ACC112 (cell line): ENCODE results near the gene TTLL10.
"Not testable (repeated sequence)": the region's sequence is repeated elsewhere in the genome, so short reads cannot be mapped to it uniquely, and the experiment has no call there.

Experiments used
- H2AFZ ChIP-seq: fragments of 200-600 bp; sonication (generic); one replicate; pipeline ENCODE4 v1.6.0; 2017; ENCODE audit warnings: antibody characterized with exemption, low read length; ENCODE audit not compliant: unreplicated experiment
- H3K27ac ChIP-seq: fragments of 200-600 bp; sonication (generic); 2 replicates; pipeline ENCODE4 v1.5.1; 2014; ENCODE audit warnings: low read depth, mild to moderate bottlenecking, antibody characterized with exemption, low read length, moderate library complexity
- H3K27me3 ChIP-seq: fragments of 200-600 bp; sonication (generic); 2 replicates; pipeline ENCODE4 v1.6.1; 2014; ENCODE audit warnings: mild to moderate bottlenecking, antibody characterized with exemption, low read length, moderate library complexity, mixed read lengths; ENCODE audit not compliant: insufficient read depth
- H3K36me3 ChIP-seq: fragments of 200-600 bp; sonication (generic); 2 replicates; pipeline ENCODE4 v1.6.1; 2016; ENCODE audit warnings: mild to moderate bottlenecking, antibody characterized with exemption, low read length, moderate library complexity, mixed read lengths; ENCODE audit not compliant: insufficient read depth
- H3K4me1 ChIP-seq: fragments of 200-600 bp; sonication (generic); one replicate; pipeline ENCODE4 v1.6.1; 2016; ENCODE audit warnings: low read length, mixed read lengths; ENCODE audit not compliant: insufficient read depth, unreplicated experiment, control insufficient read depth
- H3K4me3 ChIP-seq: fragments of 200-600 bp; sonication (generic); 2 replicates; pipeline ENCODE4 v1.5.1; 2014; ENCODE audit warnings: mild to moderate bottlenecking, low read depth, low read length
- H3K79me2 ChIP-seq: fragments of 200-600 bp; sonication (generic); one replicate; pipeline ENCODE4 v1.6.0; 2016; ENCODE audit warnings: low read length; ENCODE audit not compliant: control insufficient read depth, unreplicated experiment, insufficient read depth

Gene TTLL10

DNA sequence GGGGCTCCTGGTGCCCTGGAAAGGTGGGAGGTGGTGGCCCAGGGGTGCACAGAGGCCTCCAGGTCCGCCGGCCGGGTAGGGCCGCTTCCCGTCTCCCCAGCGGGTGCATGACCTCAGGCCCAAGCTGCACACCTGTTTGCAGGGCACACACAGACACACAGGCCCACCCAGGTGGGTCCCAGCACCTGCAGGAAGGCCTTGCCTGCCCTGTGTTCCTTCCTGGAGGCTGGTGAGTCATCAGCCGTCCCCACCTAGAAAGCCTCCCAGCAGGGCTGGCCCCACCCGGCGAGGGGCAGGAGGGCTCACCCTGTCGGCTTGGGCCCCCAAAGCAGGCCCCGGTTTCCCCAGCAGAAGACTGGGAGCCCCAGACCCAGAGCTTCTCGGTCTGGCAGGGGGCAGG, 23.6 kb upstream of the TTLL10 start:
- no peak overlapping the region for H3K4me3 ChIP-seq
- no peaks in the 10 kb centered on the region for H3K27me3 ChIP-seq
- H3K27ac ChIP-seq: no peak overlapping the region
- H3K4me1 ChIP-seq: no peaks in the 10 kb centered on the region
- H3K79me2 ChIP-seq: no peaks in the 10 kb centered on the region
- H2AFZ ChIP-seq: no peak overlapping the region
- no peaks in the 10 kb centered on the region for H3K36me3 ChIP-seq

DNA sequence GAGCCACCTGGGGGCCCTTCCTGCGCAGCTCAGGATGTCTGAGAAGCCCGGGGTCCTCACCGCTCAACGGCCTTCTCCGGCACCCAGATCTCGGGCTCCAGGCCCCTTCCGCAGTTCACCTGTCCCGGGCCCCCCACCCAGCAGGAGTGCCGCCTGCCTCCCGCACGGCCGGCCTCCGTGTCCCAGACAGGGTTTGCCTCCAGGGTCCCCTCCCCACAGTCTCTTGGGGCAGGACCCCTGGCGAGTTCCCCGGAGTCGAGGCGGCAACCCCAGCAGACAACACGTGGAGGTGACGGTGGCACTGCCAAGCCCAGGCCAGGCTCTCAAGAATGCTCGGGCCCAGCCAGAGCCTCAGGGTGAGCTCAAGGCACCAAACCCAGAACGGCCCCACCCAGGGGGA, 22.4 kb upstream of the TTLL10 start:
- Histone ChIP-seq H3K27me3 (no peaks in the 10 kb centered on the region), H3K79me2 (no peaks in the 10 kb centered on the region), H3K4me1 (no peaks in the 10 kb centered on the region), H2AFZ (no peak overlapping the region), H3K4me3 (no peak overlapping the region), H3K36me3 (no peaks in the 10 kb centered on the region), H3K27ac (no peak overlapping the region)

DNA sequence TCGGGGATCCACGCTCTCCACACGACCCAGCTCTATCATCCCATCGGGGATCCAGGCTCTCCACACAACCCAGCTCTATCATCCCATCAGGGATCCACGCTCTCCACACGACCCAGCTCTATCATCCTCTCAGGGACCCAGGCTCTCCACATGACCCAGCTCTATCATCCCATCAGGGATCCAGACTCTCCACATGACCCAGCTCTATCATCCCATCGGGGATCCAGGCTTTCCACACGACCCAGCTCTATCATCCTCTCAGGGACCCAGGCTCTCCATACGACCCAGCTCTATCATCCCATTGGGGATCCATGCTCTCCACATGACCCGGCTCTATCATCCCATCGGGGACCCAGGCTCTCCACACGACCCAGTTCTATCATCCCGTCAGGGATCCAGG, 21.2 kb upstream of the TTLL10 start:
- not testable (repeated sequence) for H2AFZ ChIP-seq, H3K4me1 ChIP-seq, H3K36me3 ChIP-seq

DNA sequence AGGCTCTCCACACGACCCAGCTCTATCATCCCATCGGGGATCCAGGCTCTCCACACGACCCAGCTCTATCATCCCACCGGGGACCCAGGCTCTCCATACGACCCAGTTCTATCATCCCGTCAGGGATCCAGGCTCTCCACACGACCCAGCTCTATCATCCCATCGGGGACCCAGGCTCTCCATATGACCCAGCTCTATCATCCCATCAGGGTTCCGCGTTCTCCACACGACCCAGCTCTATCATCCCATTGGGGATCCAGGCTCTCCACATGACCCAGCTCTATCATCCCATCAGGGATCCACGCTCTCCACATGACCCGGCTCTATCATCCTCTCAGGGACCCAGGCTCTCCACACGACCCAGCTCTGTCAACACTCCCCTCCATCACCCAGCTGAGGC, 20.5 kb upstream of the TTLL10 start:
- not testable (repeated sequence) for H3K27ac ChIP-seq, H3K4me3 ChIP-seq, H3K36me3 ChIP-seq, H3K27me3 ChIP-seq, H3K4me1 ChIP-seq, H3K79me2 ChIP-seq, H2AFZ ChIP-seq

More for the DNA sequence above, 21.2 kb upstream of the TTLL10 start:
- not testable (repeated sequence) for H3K27me3 ChIP-seq, H3K4me3 ChIP-seq, H3K79me2 ChIP-seq, H3K27ac ChIP-seq

DNA sequence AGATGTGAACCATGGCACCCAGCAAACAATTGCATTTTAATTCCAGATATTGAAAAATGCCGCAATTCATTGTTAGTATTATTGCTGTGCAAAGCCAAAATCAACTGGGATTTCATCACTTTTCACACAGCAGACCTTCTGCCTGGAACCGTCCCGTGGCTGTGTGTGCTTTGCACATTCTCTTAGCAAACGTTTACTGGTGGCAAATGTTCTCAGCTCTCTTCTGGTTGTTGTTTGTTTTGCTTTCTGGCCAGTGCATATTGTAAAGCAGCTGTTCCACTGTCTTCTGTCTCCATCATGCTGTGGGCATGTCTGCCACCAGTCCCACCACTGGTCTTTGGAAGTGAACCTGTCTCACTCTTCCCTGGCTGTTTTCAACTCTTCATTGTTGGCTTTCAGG, 19.8 kb upstream of the TTLL10 start:
- Histone ChIP-seq H3K36me3 (no peaks in the 10 kb centered on the region), H3K79me2 (no peaks in the 10 kb centered on the region), H2AFZ (no peak overlapping the region), H3K4me1 (peaks cover 12% of the 10 kb centered on the region), H3K27ac (no peak overlapping the region), H3K4me3 (no peak overlapping the region), H3K27me3 (no peaks in the 10 kb centered on the region)

DNA sequence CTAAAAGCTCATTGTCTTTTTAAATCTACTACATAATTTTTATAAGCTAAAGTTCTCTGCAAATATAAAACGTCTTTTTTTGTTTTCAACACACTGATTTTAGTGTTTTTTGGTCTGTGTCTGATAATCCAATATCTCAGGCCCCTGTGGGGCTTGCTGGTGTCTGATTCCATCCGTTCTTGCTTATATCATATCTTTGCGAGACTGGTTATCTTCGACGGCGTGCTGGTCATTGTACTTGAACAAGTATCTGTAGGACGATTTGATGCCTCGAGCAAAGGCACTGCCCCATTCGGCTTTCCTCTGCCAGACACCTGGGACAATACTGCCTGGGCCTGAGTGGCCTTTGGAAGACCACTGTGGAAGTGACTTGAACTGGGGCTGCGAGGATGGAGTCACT, 18.4 kb upstream of the TTLL10 start:
- H3K79me2 ChIP-seq: no peaks in the 10 kb centered on the region
- H3K27me3 ChIP-seq: no peaks in the 10 kb centered on the region
- peaks cover 12% of the 10 kb centered on the region for H3K4me1 ChIP-seq
- H3K27ac ChIP-seq: no peak overlapping the region
- H2AFZ ChIP-seq: no peak overlapping the region
- no peak overlapping the region for H3K4me3 ChIP-seq
- H3K36me3 ChIP-seq: no peaks in the 10 kb centered on the region

DNA sequence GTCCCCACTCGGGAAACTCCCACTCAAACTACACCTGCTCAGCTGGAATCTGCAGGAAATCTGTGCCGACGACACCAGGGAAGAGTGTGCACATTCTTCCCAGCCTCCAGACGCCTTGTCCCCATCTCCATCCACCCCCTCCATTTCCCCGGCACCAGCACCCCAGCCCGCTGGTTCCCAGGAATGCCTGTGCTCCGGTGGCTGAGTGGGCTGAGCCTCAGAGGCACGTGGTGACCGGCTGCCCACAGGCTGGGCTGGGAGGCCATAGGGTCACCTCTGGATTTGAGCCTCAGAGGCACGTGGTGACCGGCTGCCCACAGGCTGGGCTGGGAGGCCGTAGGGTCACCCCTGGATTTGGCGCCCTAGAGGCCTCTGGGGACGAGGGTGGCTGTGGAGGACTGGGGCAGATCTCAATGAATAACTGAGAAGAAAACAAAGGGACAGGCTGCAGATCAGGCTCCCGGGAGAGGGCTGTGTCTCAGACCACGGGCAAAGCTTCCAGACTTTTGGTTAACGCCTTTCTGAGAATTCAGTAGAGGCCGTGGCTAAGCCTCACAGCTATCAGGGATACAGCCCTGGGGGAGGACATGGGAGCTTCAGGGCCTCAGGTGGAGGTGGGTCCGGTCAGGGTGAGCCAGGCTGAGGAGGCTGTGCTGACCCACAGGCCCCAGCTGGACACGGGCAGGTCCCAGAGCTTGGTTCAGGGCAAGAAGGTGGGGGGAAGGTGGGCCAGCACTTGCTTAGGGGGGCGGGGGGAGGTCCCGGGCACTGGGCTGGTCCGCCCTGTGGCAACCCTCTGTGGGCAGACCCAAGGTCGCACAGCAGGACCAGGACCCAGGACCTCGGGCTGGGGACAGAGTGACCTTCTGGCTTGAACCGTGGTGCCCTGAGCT, 17.3 kb upstream of the TTLL10 start:
- Histone ChIP-seq H3K4me1 (peaks cover 12% of the 10 kb centered on the region), H3K27me3 (no peaks in the 10 kb centered on the region), H3K79me2 (no peaks in the 10 kb centered on the region), H3K4me3 (no peak overlapping the region), H2AFZ (no peak overlapping the region), H3K27ac (no peak overlapping the region), H3K36me3 (no peaks in the 10 kb centered on the region)

DNA sequence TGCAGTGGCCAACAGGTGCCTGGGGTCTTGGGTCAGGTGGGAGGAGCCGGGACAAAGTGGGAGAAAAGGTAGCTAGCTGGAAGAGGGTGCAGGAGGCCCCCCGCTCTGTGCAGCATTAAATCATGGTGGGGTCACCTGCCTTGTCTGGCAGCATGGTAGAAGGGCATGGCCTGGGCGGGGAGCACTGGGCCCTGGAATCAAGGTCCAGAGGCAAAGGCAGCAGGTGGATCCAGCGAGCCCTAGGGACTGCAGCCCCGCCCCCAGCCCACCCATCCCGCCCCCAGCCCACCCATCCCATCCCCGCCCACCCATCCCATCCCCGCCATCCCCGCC, 16.7 kb upstream of the TTLL10 start:
- peaks cover 12% of the 10 kb centered on the region for H3K4me1 ChIP-seq
- H3K36me3 ChIP-seq: no peaks in the 10 kb centered on the region
- H3K27me3 ChIP-seq: peaks cover 3% of the 10 kb centered on the region; the same call in 1 of the 2 replicates
- H3K27ac ChIP-seq: no peak overlapping the region
- no peaks in the 10 kb centered on the region for H3K79me2 ChIP-seq
- H3K4me3 ChIP-seq: no peak overlapping the region
- no peak overlapping the region for H2AFZ ChIP-seq

DNA sequence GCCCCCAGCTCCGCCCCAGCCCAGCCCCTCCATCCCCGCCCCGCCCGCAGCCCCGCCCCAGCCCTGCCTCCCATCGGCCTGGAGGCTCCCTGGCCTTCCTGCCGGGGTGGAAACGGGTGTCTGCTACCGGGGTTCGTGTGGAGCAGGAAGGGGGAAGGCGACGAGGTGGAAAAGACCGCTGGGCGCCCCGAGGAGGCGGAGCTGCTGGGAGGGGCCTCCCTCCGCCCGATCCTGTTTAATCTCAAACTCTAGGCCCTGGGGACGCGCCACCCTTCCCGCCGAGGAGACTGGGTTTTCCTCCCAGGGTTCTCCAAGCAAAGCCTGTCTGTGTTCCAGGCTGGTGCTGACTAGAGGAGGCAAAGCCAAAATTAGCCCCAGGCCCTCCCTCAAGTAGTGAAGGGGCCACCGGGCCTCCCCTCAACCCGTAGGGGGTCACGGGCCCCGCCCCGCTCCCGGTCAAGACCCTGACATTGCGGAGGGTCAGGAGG, 16.2 kb upstream of the TTLL10 start:
- no peaks in the 10 kb centered on the region for H3K36me3 ChIP-seq
- H3K79me2 ChIP-seq: no peaks in the 10 kb centered on the region
- H2AFZ ChIP-seq: peak overlapping the region; percentile 72
- peak overlapping the region; percentile 48; the same call in 1 of the 2 replicates for H3K27ac ChIP-seq
- peaks cover 8% of the 10 kb centered on the region; the same call in 1 of the 2 replicates for H3K27me3 ChIP-seq
- H3K4me3 ChIP-seq: peak overlapping the region; percentile 77
- H3K4me1 ChIP-seq: peaks cover 12% of the 10 kb centered on the region

DNA sequence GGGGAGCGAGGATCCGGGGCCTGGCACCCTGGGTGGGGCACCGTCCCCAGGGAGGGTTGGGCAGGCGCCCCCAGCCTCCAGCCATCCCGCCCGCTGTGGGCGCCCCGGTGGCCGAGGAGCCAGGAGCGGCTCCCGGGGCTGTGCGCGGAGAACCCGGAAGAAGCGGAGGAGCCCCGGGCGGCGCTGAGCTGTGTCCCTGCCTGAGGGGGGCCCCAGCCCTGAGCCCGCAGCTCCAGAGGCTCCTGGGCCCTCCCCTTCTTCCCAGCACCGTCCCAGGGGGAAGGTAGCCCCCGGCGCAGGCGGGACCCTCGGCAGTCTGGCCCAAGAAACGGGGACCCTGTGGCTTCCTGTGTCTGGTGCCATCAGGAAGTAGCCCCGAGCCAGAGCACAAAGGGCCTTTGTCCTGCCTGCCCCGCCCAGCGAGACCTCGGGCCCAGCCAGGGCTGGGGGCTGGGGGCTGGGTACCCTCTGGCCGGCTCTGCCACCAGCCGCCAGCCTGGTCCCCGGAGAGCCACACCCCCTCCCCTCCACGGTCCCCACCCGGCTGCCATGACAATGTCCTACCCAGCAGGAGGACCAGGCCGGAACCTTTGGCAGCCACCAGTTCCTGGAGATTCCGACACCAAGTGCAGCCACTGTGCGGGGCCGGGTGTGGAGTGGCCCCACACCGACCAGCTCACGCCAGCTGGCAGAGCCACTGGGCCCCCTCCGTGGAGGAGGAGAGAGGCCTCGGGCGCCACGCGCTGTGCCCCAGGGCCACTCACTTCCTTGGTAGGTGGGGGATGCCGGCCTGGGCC, 15.6 kb upstream of the TTLL10 start:
- H3K4me1 ChIP-seq: peaks cover 12% of the 10 kb centered on the region

More for the DNA sequence above, 15.6 kb upstream of the TTLL10 start:
- peak overlapping the region; percentile 48; the same call in 1 of the 2 replicates for H3K27ac ChIP-seq
- no peaks in the 10 kb centered on the region for H3K36me3 ChIP-seq
- H2AFZ ChIP-seq: peak overlapping the region; percentile 72
- H3K27me3 ChIP-seq: peaks cover 13% of the 10 kb centered on the region; the same call in 1 of the 2 replicates
- no peaks in the 10 kb centered on the region for H3K79me2 ChIP-seq
- H3K4me3 ChIP-seq: peak overlapping the region; percentile 77
